ENCODE results near the gene SFI1. TPM values are rescaled to one million over a fixed set of nuclear protein-coding genes. Genes with fewer than 3 reads are reported as not detected.

The SFI1 gene
- total and polyA plus RNA-seq, 2 donors (not counting 1 experiment from before 2014, with no cell fraction given) = 80.2 to 182 TPM

DNA sequence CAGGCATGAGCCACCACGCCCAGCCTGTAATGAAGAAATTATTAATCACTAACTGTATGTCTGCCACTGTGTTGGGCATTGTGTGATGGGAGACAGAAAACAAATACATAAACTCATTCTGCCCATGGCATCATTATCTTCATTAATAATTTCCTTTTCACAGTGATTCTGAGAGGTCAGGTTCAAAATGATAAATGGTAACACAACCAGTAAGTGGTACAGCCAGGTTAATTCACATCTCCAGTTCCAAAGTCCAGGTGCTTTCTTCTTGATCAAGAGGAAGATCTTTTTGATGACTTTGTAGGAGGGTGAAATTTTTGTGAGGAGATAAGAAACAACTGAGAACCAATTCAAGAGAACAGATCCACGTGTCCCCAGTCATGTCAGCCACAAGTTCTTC lies 98.9 kb downstream of the SFI1 start:
- Histone ChIP-seq H4K20me1 (ENCODE audit: control insufficient read depth, insufficient read depth, low read length, poor library complexity, severe bottlenecking) (no peaks in the 10 kb centered on the region), H3K79me2 (ENCODE audit: control insufficient read depth, insufficient read depth, low read length) (no peaks in the 10 kb centered on the region), H3K27ac (ENCODE audit: low read length in 2 of 2) (no peak overlapping the region), H3K36me3 (replicated peaks in 1 of 2; ENCODE audit: control extremely low read depth in 1 of 2, control insufficient read depth in 1 of 2, extremely low read depth in 1 of 2, insufficient read depth in 2 of 2, low read length in 1 of 2) (no peaks in the 10 kb centered on the region), H3K4me1 (ENCODE audit: control insufficient read depth in 2 of 2, insufficient read depth in 2 of 2, low read length in 2 of 2) (no peaks in the 10 kb centered on the region), H3K4me2 (replicated peaks; ENCODE audit: low read depth, low read length, poor library complexity, severe bottlenecking) (no peak overlapping the region), H2AFZ (ENCODE audit: insufficient read depth, low read depth, low read length, poor library complexity, severe bottlenecking) (no peak overlapping the region), H3K9me3 (ENCODE audit: control extremely low read depth in 1 of 3, control insufficient read depth in 2 of 3, insufficient read depth in 1 of 3, low read length in 2 of 3) (no peaks in the 10 kb centered on the region), H3K9ac (ENCODE audit: low read length) (no peak overlapping the region), H3K4me3 (ENCODE audit: control extremely low read depth in 1 of 5, extremely low read depth in 1 of 5, insufficient read depth in 1 of 5, low read depth in 2 of 5, low read length in 4 of 5) (no peak overlapping the region), H3K27me3 (replicated peaks in 1 of 4; ENCODE audit: control extremely low read depth in 1 of 4, control insufficient read depth in 3 of 4, insufficient read depth in 4 of 4, low read length in 3 of 4) (no peaks in the 10 kb centered on the region)
- intact Hi-C loops (cut with micrococcal nuclease) = no loop called here
- POLR2A ChIA-PET = no interaction called here
- Mint-ChIP-seq H3K27me3 (no peaks in the 10 kb centered on the region), H3K9me3 (ENCODE audit: insufficient read depth) (no peaks in the 10 kb centered on the region), H3K4me1 (no peaks in the 10 kb centered on the region), H3K4me3 (no peak overlapping the region), H3K27ac (no peak overlapping the region)
- 91% methylated on average over 1 of the region's 2 CpGs for WGBS (ENCODE audit: insufficient coverage)
- ATAC-seq (ENCODE audit: low read depth) (no peak), DNase-seq (no peak)
- CTCF ChIA-PET = no interaction called here
- TF ChIP-seq, protein P1, sequence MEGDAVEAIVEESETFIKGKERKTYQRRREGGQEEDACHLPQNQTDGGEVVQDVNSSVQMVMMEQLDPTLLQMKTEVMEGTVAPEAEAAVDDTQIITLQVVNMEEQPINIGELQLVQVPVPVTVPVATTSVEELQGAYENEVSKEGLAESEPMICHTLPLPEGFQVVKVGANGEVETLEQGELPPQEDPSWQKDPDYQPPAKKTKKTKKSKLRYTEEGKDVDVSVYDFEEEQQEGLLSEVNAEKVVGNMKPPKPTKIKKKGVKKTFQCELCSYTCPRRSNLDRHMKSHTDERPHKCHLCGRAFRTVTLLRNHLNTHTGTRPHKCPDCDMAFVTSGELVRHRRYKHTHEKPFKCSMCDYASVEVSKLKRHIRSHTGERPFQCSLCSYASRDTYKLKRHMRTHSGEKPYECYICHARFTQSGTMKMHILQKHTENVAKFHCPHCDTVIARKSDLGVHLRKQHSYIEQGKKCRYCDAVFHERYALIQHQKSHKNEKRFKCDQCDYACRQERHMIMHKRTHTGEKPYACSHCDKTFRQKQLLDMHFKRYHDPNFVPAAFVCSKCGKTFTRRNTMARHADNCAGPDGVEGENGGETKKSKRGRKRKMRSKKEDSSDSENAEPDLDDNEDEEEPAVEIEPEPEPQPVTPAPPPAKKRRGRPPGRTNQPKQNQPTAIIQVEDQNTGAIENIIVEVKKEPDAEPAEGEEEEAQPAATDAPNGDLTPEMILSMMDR (IDR thresholded peaks at IDR 0.05) = no peak
- no peak for TF ChIP-seq EZH2 (IDR thresholded peaks at IDR 0.05; ENCODE audit: borderline replicate concordance, insufficient read depth, low read depth, low read length, poor library complexity, severe bottlenecking)

DNA sequence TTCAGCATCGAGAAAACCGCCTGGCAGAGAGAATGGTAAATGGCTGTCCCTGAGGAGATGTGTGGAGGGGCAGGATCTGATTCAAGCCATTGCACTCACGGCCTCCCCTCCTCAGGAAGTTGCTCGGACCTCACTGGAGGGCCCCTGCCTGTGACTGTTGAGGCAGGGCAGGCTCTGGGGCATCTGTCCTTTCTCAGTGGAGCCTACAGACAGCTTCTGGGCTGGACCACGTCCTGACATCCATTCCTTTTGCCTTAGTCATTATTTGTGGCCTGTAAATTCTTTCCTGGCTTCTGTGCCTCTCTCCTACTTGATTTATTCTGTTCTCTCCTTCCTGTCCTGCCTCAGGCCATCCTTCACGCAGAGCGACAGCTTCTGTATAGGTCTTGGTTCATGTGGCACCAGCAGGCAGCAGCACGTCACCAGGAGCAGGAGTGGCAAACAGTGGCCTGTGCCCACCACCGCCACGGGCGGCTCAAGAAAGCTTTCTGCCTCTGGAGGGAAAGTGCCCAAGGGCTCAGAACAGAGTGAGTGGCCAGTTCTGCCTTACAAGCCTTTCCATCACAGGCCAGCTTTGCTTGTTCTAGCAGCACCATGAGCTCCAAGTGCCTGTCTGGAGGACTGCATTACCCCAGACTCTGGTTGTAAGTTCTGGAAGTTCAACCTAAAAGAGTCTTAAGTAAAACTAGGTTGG lies 106.1 kb downstream of the SFI1 start:
- Histone ChIP-seq H2AFZ (ENCODE audit: insufficient read depth, low read depth, low read length, poor library complexity, severe bottlenecking) (no peak overlapping the region), H3K27me3 (replicated peaks in 1 of 4; ENCODE audit: control extremely low read depth in 1 of 4, control insufficient read depth in 3 of 4, insufficient read depth in 4 of 4, low read length in 3 of 4) (no peaks in the 10 kb centered on the region), H3K4me3 (ENCODE audit: control extremely low read depth in 1 of 5, extremely low read depth in 1 of 5, insufficient read depth in 1 of 5, low read depth in 2 of 5, low read length in 4 of 5) (no peak overlapping the region), H3K4me1 (ENCODE audit: control insufficient read depth in 2 of 2, insufficient read depth in 2 of 2, low read length in 2 of 2) (no peaks in the 10 kb centered on the region), H3K27ac (ENCODE audit: low read length in 2 of 2) (no peak overlapping the region), H3K79me2 (ENCODE audit: control insufficient read depth, insufficient read depth, low read length) (no peaks in the 10 kb centered on the region), H3K9me3 (ENCODE audit: control extremely low read depth in 1 of 3, control insufficient read depth in 2 of 3, insufficient read depth in 1 of 3, low read length in 2 of 3) (no peaks in the 10 kb centered on the region), H3K4me2 (replicated peaks; ENCODE audit: low read depth, low read length, poor library complexity, severe bottlenecking) (no peak overlapping the region), H3K36me3 (replicated peaks in 1 of 2; ENCODE audit: control extremely low read depth in 1 of 2, control insufficient read depth in 1 of 2, extremely low read depth in 1 of 2, insufficient read depth in 2 of 2, low read length in 1 of 2) (peaks cover 0 to 37% of the 10 kb centered on the region in 2 experiments), H4K20me1 (ENCODE audit: control insufficient read depth, insufficient read depth, low read length, poor library complexity, severe bottlenecking) (no peaks in the 10 kb centered on the region), H3K9ac (ENCODE audit: low read length) (no peak overlapping the region)
- intact Hi-C loops (cut with micrococcal nuclease) = no loop called here
- DNase-seq (no peak), ATAC-seq (ENCODE audit: low read depth) (no peak)
- H3K27me3 Mint-ChIP-seq = no peaks in the 10 kb centered on the region
- TF ChIP-seq, protein P1 (IDR thresholded peaks at IDR 0.05) = no peak
- TF ChIP-seq EZH2 (IDR thresholded peaks at IDR 0.05; ENCODE audit: borderline replicate concordance, insufficient read depth, low read depth, low read length, poor library complexity, severe bottlenecking) = no peak
- H3K4me1 Mint-ChIP-seq = no peaks in the 10 kb centered on the region
- ChIA-PET POLR2A (no interaction called here), CTCF (interaction anchor here (0.5 kb wide), 1 partner anchor 42 kb away, joined by 3 read pairs; no protein-coding TSS in a partner anchor)
- H3K4me3 Mint-ChIP-seq = no peak overlapping the region
- H3K27ac Mint-ChIP-seq = no peak overlapping the region
- H3K9me3 Mint-ChIP-seq (ENCODE audit: insufficient read depth) = no peaks in the 10 kb centered on the region
- WGBS (ENCODE audit: insufficient coverage) = 95% methylated on average over 11 of the region's 11 CpGs

Data from B cell (primary cell).